ENCODE data around the gene TBCA. TPM values are rescaled to one million over a fixed set of nuclear protein-coding genes. Genes with fewer than 3 reads are reported as not detected.

TBCA gene
- total RNA-seq, 1 experiment from 2014 or later = 54.9 TPM

- DNase-seq (ENCODE audit: low spot score) = no peak
These were observed 132.3 kb downstream of the TBCA start for GRCh38 chr5:77643654-77644370.

GRCh38 chr5:77642738-77643653 is 133.1 kb downstream of the TBCA start:
- no peak for DNase-seq (ENCODE audit: low spot score)

DNA sequence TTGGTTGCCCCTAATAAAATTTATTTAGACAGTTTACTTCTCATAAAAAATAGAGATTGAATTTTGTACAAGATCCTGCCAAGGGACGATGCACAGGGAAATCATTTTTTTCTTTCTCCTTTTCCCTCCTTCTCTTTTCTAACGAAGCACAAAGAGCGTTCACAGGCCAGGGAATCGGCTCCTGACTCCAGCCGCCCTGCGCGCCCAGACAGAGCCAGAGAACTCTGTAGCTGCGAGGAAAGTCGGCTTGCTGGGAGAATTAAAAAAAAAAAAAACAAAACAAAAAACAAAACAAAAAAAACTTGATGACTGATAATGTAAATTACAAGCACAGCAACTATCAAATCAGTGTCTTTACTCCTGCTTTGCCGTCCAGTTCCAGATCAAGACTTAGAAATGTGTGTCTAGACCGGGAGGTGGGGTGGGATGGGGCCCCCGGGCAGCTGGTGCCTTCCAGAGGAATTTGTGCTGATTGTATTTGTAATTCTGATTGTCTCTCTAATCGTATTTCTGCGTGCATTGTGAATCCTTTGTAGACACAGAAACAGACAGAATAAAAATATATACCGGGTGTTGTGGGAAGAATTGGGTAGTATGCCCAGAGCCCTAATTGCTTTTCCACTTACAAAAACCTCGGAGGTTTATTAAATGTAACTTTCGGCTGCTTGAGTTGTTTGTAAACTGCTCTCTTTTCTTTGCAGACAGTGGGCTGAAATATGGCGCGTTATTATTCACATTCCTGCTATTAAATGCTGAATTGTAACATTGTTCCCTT is 134.0 kb downstream of the TBCA start:
- no peak for DNase-seq (ENCODE audit: low spot score)

DNA sequence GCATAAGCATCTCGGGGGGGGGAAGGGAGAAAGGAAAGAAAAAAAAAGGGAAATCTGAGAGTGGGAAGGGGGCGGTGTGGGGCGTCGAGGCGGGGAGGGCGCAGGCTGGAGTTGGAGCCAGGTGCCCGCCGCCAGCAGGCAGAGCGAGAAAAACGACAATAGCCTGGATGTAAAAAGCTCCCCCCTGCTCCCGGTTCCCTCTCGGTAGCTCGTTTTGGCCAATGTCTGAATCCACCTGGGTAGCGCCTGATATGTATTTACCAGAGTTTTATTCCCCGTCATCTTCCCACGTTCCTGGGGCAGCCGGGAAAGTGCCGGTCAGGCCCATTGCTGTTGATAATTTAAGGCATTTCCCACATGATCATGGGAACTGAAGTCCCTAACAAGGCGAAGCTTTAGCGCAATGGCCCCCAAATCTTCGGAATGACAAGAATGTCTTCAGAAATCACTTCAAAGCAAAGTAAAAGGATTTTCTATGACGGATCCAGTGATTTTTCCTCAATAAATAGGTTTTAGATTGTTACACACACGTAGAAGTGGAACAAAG is 134.7 kb downstream of the TBCA start:
- DNase-seq (ENCODE audit: low spot score) = no peak

Other genes starting within 250 kb of the TBCA start
- gene OTP, start 137.6 kb downstream of the TBCA start, total RNA-seq (2014; rRNA removed; shearing (Covaris generic)) = not detected in 2 replicates

All from HT-29 (cell line).